Adrenal gland (tissue), 12 donors: Measurements from ENCODE around the gene TBC1D19. TPM values are rescaled to one million over a fixed set of nuclear protein-coding genes. Genes with fewer than 3 reads are reported as not detected.

Experiments used
- DNase-seq, 7 donors: peaks; one replicate each; pipeline ENCODE4 v3.0.0-alpha.2; 2019 to 2020
- H3K27ac ChIP-seq, 5 donors: fragments of 200-600 bp; sonication (generic) in 4 of 5; 1 replicate in 3 of 5; 2 replicates in 2 of 5; pipeline versions ENCODE4 v1.5.1 to v1.8.0; 2016 to 2020; ENCODE audit warnings: mild to moderate bottlenecking in 1 of 5
- H3K27me3 ChIP-seq: fragments of 200-600 bp; 2 replicates; pipeline ENCODE4 v1.8.0; 2021
- H3K36me3 ChIP-seq, 2 donors: fragments of 200-600 bp; replicated peaks in 1 of 2; 1 replicate in 1 of 2; 2 replicates in 1 of 2; pipeline versions ENCODE4 v1.5.1 to v1.8.0; 2018 to 2022
- H3K4me1 ChIP-seq, 2 donors: fragments of 200-600 bp; replicated peaks in 1 of 2; 1 replicate in 1 of 2; 2 replicates in 1 of 2; pipeline versions ENCODE4 v1.5.1 to v1.8.0; 2018 to 2021
- H3K4me3 ChIP-seq, 4 donors: fragments of 200-600 bp; sonication (generic) in 3 of 4; one replicate each; pipeline ENCODE4 v1.5.1; 2016 to 2018
- H3K9me3 ChIP-seq, 3 donors: fragments of 200-600 bp; sonication (generic) in 1 of 3; replicated peaks in 1 of 3; 1 replicate in 2 of 3; 2 replicates in 1 of 3; pipeline versions ENCODE4 v1.5.1 to v1.8.0; 2016 to 2021
- CTCF ChIP-seq, 6 experiments: fragments of 450-650 bp in 4 of 6; fragments of 200-600 bp in 2 of 6; sonication (generic) in 1 of 6; IDR thresholded peaks; 1 replicate in 5 of 6; 2 replicates in 1 of 6; pipeline versions ENCODE4 v1.5.1 to v1.8.0; 2016 to 2021; ENCODE audit warnings: antibody characterized with exemption in 6 of 6, mild to moderate bottlenecking in 2 of 6, moderate library complexity in 1 of 6
- POLR2A ChIP-seq, 2 donors: fragments of 450-650 bp; IDR thresholded peaks; one replicate each; pipeline ENCODE4 v1.6.1; 2017; ENCODE audit warnings: antibody characterized with exemption in 2 of 2, mild to moderate bottlenecking in 2 of 2, moderate library complexity in 1 of 2
- WGBS, 4 donors: extraction: QIAGEN DNeasy Blood & Tissue Kit in 2 of 4; methylation state at CpG; one replicate each; pipeline versions ENCODE4 v1.1.5 to v1.1.7; 2013 to 2017; 5-methylcytosine and 5-hydroxymethylcytosine counted together
- intact Hi-C, 2 donors: fragments of 100-400 bp; cut with DNase I; formaldehyde crosslinking; loops; one replicate each; pipeline versions ENCODE4 v1.14.1 to v1.15.0; 2022 to 2023
- polyA plus RNA-seq, 3 donors: library from polyadenylated mRNA; stranded (reverse); fragments of 200-250 nt in 2 of 3; fragments of 350-450 nt in 1 of 3; fragmentation: Illumina TruSeq in 1 of 3; extraction: RNeasy Lipid Tissue Mini Kit (QIAGEN cat#74804) in 1 of 3; gene quantifications; one replicate each; pipeline ENCODE4 v1.2.3, GENCODE V29; 2013 to 2014
- total RNA-seq, 9 donors: library from RNA; depleted of rRNA in 4 of 9; stranded (reverse); fragments of >200 nt in 4 of 9; fragments of 120-200 nt in 1 of 9; fragmentation: NEBNext Ultra II Directional in 1 of 9; extraction: Animal tissue kit (Norgen Biotek cat#: 25700) in 1 of 9; gene quantifications; one replicate each; pipeline versions ENCODE4 v1.1.0 to v1.2.4, GENCODE V29; 2013 to 2023
- donor health status: healthy with polysubstance abuse.
- donor health status: Bipolar disorder and iron deficiency.
- donor health status: DM: yes; HTN: yes; CAD: no.
- donor health status: DM: no; HTN: no; CAD: no.
- donor health status: DM: no; HTN: no; CAD: no.
- donor health status: DM: yes; HTN: yes; CAD: no.

The TBC1D19 gene
- total and polyA plus RNA-seq, 12 donors: 3.5 to 37.0 (median 14.4) TPM

GRCh38 chr4:26729547-26729946 is 145.7 kb downstream of the TBC1D19 start:
- TF ChIP-seq POLR2A (IDR thresholded peaks at IDR 0.05) (no peak), CTCF (IDR thresholded peaks at IDR 0.05) (no peak)
- Histone ChIP-seq H3K36me3 (no peaks in the 10 kb centered on the region), H3K27ac (no peak overlapping the region), H3K9me3 (no peaks in the 10 kb centered on the region), H3K27me3 (no peaks in the 10 kb centered on the region), H3K4me1 (peaks cover 0 to 6% of the 10 kb centered on the region in 2 donors), H3K4me3 (no peak overlapping the region)
- DNase-seq: no peak
- intact Hi-C loops: loop anchor here in 1 of 2 donors (10.0 kb wide), 1 partner anchor 275 kb away; no protein-coding TSS in a partner anchor
- 0 to 4% (median 2%) methylated on average over 1 of the region's 1 CpG for WGBS, 4 donors

DNA sequence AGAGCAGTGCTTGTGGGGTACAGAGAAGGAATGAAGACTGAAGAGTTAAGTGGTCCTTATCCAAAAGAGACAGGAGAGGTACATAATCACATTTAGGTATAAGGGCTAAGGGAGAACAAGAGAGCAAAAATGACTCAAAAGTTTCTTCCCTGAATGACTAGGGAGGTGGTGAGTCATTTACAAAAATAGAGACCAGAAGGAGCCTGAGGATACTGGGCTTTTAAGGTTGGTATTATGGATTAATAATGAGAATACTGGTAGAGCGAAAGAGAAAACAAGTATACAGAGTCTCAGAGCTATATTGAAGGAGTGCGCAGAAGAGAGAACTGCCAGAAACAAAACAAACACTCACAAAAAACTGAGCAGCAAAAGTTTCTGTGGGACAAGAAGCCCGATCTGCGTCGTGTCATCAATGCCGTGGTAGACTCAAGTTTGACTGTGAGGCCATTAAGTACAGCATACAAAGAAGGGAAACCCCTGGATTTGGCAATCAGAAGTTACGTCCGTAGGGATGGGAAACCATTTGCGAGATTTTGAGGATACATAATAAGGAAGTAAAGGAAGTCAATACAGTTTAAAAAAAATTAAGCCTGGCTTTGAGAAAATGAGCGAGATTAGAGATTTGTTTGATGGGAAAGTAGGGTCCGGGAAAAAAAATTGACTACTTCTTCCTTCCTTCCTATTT is 147.6 kb downstream of the TBC1D19 start:
- H3K4me3 ChIP-seq: no peak overlapping the region
- intact Hi-C loops: no loop called here
- H3K36me3 ChIP-seq: no peaks in the 10 kb centered on the region
- H3K4me1 ChIP-seq: peaks cover 0 to 3% of the 10 kb centered on the region in 2 donors
- no peaks in the 10 kb centered on the region for H3K27me3 ChIP-seq
- WGBS, 4 donors: 79 to 92% (median 86%) methylated on average over 11 of the region's 11 CpGs
- no peak overlapping the region for H3K27ac ChIP-seq
- no peak for TF ChIP-seq POLR2A (IDR thresholded peaks at IDR 0.05)
- TF ChIP-seq CTCF (IDR thresholded peaks at IDR 0.05): no peak
- no peaks in the 10 kb centered on the region for H3K9me3 ChIP-seq
- DNase-seq: no peak

DNA sequence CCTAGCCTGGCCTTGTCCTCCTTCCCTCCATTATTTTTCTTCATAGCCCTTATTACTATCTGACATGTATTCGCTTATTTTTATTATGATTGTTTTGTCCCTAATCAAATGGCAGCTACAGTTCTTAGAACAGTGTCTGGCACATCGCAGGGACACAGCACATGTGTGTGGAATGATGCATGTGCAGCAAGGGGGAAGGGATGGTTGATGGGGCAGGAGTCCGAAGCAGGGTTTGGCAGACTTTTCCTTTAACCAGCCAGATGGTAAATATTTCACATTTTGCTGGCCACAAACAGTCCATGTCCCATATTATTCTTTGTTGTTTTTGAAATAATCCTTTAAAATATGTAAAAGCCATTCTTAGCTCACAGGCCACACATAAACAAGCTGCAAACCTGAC is 148.5 kb downstream of the TBC1D19 start:
- no peak overlapping the region for H3K4me3 ChIP-seq
- no peaks in the 10 kb centered on the region for H3K4me1 ChIP-seq
- no peak for TF ChIP-seq CTCF (IDR thresholded peaks at IDR 0.05)
- no peak for TF ChIP-seq POLR2A (IDR thresholded peaks at IDR 0.05)
- no peak overlapping the region for H3K27ac ChIP-seq
- 92 to 94% (median 93%) methylated on average over 3 of the region's 3 CpGs for WGBS, 4 donors
- no peaks in the 10 kb centered on the region for H3K9me3 ChIP-seq
- intact Hi-C loops: no loop called here
- no peaks in the 10 kb centered on the region for H3K36me3 ChIP-seq
- no peaks in the 10 kb centered on the region for H3K27me3 ChIP-seq
- no peak for DNase-seq

DNA sequence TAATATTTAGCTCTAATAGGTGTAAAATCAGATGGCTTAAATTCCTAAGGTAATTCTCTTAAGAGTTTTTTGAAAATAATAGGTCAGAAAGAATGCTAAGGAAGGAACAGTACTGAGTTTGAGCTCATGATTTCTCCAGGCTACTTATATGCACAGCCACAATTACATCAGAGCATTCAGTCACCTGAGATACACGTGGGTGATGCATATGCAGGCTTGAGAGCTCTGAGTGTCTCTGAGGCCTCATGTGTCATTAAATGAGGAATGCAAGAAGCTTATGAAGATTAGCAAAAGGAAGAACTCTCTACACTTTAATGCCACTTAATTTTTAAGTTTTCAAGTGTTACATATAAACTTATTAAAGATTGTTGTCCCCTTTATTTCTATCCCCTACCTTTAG is 152.7 kb downstream of the TBC1D19 start:
- TF ChIP-seq POLR2A (IDR thresholded peaks at IDR 0.05): no peak
- no peak for TF ChIP-seq CTCF (IDR thresholded peaks at IDR 0.05)
- Histone ChIP-seq H3K4me1 (peaks cover 0 to under 1% of the 10 kb centered on the region in 2 donors), H3K4me3 (no peak overlapping the region), H3K9me3 (no peaks in the 10 kb centered on the region), H3K27me3 (no peaks in the 10 kb centered on the region), H3K36me3 (no peaks in the 10 kb centered on the region), H3K27ac (no peak overlapping the region)
- WGBS, 4 donors: 84 to 95% (median 92%) methylated on average over 1 of the region's 1 CpG
- intact Hi-C loops: loop anchor here in 1 of 2 donors (5.0 kb wide), 1 partner anchor 276 kb away; no protein-coding TSS in a partner anchor
- no peak for DNase-seq
